Glutamatergic neuron (in vitro differentiated cells): ENCODE measurements around the gene AMHR2. TPM values are rescaled to one million over a fixed set of nuclear protein-coding genes. Genes with fewer than 3 reads are reported as not detected.

Experiments used
- DNase-seq: peaks from one replicate; pipeline ENCODE4 v3.0.0; 2022
- H3K27ac Mint-ChIP-seq: one replicate; pipeline ENCODE4 v1.8.0; 2020; ENCODE audit warnings: mild to moderate bottlenecking, mixed read lengths, inconsistent platforms; ENCODE audit not compliant: unreplicated experiment
- H3K27me3 Mint-ChIP-seq: one replicate; pipeline ENCODE4 v1.8.0; 2020; ENCODE audit warnings: mild to moderate bottlenecking, moderate library complexity, mixed read lengths, inconsistent platforms; ENCODE audit not compliant: unreplicated experiment
- H3K36me3 Mint-ChIP-seq: one replicate; pipeline ENCODE4 v1.8.0; 2020; ENCODE audit warnings: mild to moderate bottlenecking, mixed read lengths, inconsistent platforms; ENCODE audit not compliant: unreplicated experiment
- H3K4me1 Mint-ChIP-seq: one replicate; pipeline ENCODE4 v1.8.0; 2020; ENCODE audit warnings: mild to moderate bottlenecking, low read depth, mixed read lengths, inconsistent platforms; ENCODE audit not compliant: unreplicated experiment
- H3K4me3 Mint-ChIP-seq: one replicate; pipeline ENCODE4 v1.8.0; 2020; ENCODE audit warnings: mild to moderate bottlenecking, mixed read lengths, inconsistent platforms; ENCODE audit not compliant: unreplicated experiment
- H3K9me3 Mint-ChIP-seq: one replicate; pipeline ENCODE4 v1.8.0; 2020; ENCODE audit warnings: mild to moderate bottlenecking, moderate library complexity, mixed read lengths, inconsistent platforms; ENCODE audit not compliant: unreplicated experiment
- CTCF ChIP-seq: fragments of 200-600 bp; sonication (generic); IDR thresholded peaks from one replicate; pipeline ENCODE4 v1.5.0; 2021; ENCODE audit not compliant: partially characterized antibody, unreplicated experiment
- total RNA-seq: library from RNA; stranded (reverse); fragmentation: NEBNext Ultra II Directional; extraction: Animal tissue kit (Norgen Biotek cat#: 25700); gene quantifications from one replicate; pipeline ENCODE4 v1.2.1, GENCODE V29; 2021; ENCODE audit not compliant: unreplicated experiment

AMHR2 gene
- total RNA-seq, 1 donor from 2014 or later = not detected

GRCh38 chr12:53478865-53479264, 55.2 kb downstream of the AMHR2 start:
- no peak overlapping the region for H3K27ac Mint-ChIP-seq
- TF ChIP-seq CTCF = no peak
- no peak for DNase-seq
- peaks cover 8% of the 10 kb centered on the region for H3K9me3 Mint-ChIP-seq
- H3K4me3 Mint-ChIP-seq = no peak overlapping the region
- peaks cover 8% of the 10 kb centered on the region for H3K27me3 Mint-ChIP-seq
- H3K4me1 Mint-ChIP-seq = peaks cover 32% of the 10 kb centered on the region
- peaks cover under 1% of the 10 kb centered on the region for H3K36me3 Mint-ChIP-seq

GRCh38 chr12:53479331-53479730, 55.7 kb downstream of the AMHR2 start:
- Mint-ChIP-seq H3K27me3 (peaks cover 10% of the 10 kb centered on the region), H3K4me3 (no peak overlapping the region), H3K4me1 (peaks cover 30% of the 10 kb centered on the region), H3K27ac (peak overlapping the region; percentile 48), H3K36me3 (peaks cover 4% of the 10 kb centered on the region), H3K9me3 (peaks cover 11% of the 10 kb centered on the region)
- DNase-seq = no peak
- no peak for TF ChIP-seq CTCF

GRCh38 chr12:53480491-53481442, 57.1 kb downstream of the AMHR2 start:
- peaks cover 15% of the 10 kb centered on the region for H3K4me1 Mint-ChIP-seq
- H3K27me3 Mint-ChIP-seq = peaks cover 7% of the 10 kb centered on the region
- peaks cover 11% of the 10 kb centered on the region for H3K9me3 Mint-ChIP-seq
- DNase-seq = no peak
- peaks cover 4% of the 10 kb centered on the region for H3K36me3 Mint-ChIP-seq
- no peak overlapping the region for H3K4me3 Mint-ChIP-seq
- no peak for TF ChIP-seq CTCF
- H3K27ac Mint-ChIP-seq = no peak overlapping the region

Other genes starting within 250 kb of the AMHR2 start
- gene ZNF740, start 243.1 kb upstream of the AMHR2 start, total RNA-seq = 38.2 TPM
- 34.5 TPM for gene CSAD, start 242.9 kb upstream of the AMHR2 start, total RNA-seq
- not detected for gene ITGB7, start 216.6 kb upstream of the AMHR2 start, total RNA-seq
- gene RARG, start 191.6 kb upstream of the AMHR2 start, total RNA-seq = 0.27 TPM
- gene ESPL1, start 155.6 kb upstream of the AMHR2 start, total RNA-seq = 5.1 TPM
- 292 TPM for gene PFDN5, start 128.3 kb upstream of the AMHR2 start, total RNA-seq
- 66.1 TPM for gene MYG1, start 124.2 kb upstream of the AMHR2 start, total RNA-seq
- 57.5 TPM for gene AAAS, start 102.2 kb upstream of the AMHR2 start, total RNA-seq
- not detected for gene SP7, start 87.5 kb upstream of the AMHR2 start, total RNA-seq
- 34.8 TPM for gene SP1, start 43.7 kb upstream of the AMHR2 start, total RNA-seq
- 105 TPM for gene PRR13, start 17.9 kb downstream of the AMHR2 start, total RNA-seq
- gene PCBP2, start 28.2 kb downstream of the AMHR2 start, total RNA-seq = 1,170 TPM
- 94.2 TPM for gene MAP3K12, start 75.6 kb downstream of the AMHR2 start, total RNA-seq
- 49.0 TPM for gene TARBP2, start 77.4 kb downstream of the AMHR2 start, total RNA-seq
- not detected for gene NPFF, start 83.6 kb downstream of the AMHR2 start, total RNA-seq
- 36.0 TPM for gene ATF7, start 202.5 kb downstream of the AMHR2 start, total RNA-seq